ENCODE data around the gene EDN1.

DNA sequence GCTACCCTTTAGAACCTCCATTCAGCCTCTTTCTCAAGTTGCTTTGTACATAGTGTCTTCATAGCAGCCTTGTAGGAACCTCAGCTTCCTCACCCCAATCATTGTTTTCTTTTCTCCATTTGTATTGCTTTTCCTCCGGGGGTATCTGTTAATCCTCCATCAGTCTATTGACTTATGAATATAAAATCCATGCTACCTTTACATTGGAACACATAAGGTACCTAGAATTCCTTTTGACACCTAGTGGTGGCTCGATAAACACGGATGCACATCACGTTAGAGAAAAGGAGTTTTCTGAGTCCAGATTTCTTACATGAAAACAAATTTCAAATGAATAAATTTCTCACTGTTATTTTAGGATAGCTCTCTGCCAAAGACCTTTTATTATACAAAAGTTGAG, 6.3 kb upstream of the EDN1 start:
- TF ChIP-seq CTCF (IDR thresholded peaks at IDR 0.05) (peak in 1 of 6 experiments; percentile 18), POLR2A (IDR thresholded peaks at IDR 0.05) (no peak)
